Activated B cell treated with CpG ODN at 0.5 μM for 24 hours (primary cell): ENCODE data around the gene SAMD13. TPM values are rescaled to one million over a fixed set of nuclear protein-coding genes. Genes with fewer than 3 reads are reported as not detected.

ENCODE experiments used
- ATAC-seq: fragments of 200-7000 bp; cut with Tn5 transposase; one replicate; pipeline ENCODE4 v1.10.0; 2021; ENCODE audit warnings: low read depth, mild to moderate bottlenecking, moderate library complexity
- CTCF ChIA-PET: fragments of 350-600 bp; sonication (Branson Sonifier 250); formaldehyde crosslinking; loops from one replicate; lab custom pipeline; 2021; ENCODE audit warnings: antibody characterized with exemption; lab: Charles Lee
- POLR2A ChIA-PET: fragments of 350-600 bp; sonication (Branson Sonifier 250); formaldehyde crosslinking; loops from one replicate; lab custom pipeline; 2021; ENCODE audit warnings: antibody characterized with exemption; lab: Charles Lee
- DNase-seq: peaks from one replicate; pipeline ENCODE4 v3.0.0; 2022
- H3K27ac Mint-ChIP-seq: one replicate; pipeline ENCODE4 v1.8.0; 2020; ENCODE audit warnings: mixed read lengths
- H3K27me3 Mint-ChIP-seq: one replicate; pipeline ENCODE4 v1.8.0; 2021; ENCODE audit warnings: mixed read lengths
- H3K36me3 Mint-ChIP-seq: one replicate; pipeline ENCODE4 v1.8.0; 2021; ENCODE audit warnings: low read depth, mixed read lengths
- H3K4me1 Mint-ChIP-seq: one replicate; pipeline ENCODE4 v1.8.0; 2021; ENCODE audit warnings: mixed read lengths
- H3K4me3 Mint-ChIP-seq: one replicate; pipeline ENCODE4 v1.8.0; 2020; ENCODE audit warnings: mild to moderate bottlenecking, mixed read lengths
- H3K9me3 Mint-ChIP-seq: one replicate; pipeline ENCODE4 v1.8.0; 2020; ENCODE audit warnings: mixed read lengths
- CTCF ChIP-seq: fragments of 200-600 bp; IDR thresholded peaks from one replicate; pipeline ENCODE4 v1.8.0; 2022; ENCODE audit warnings: antibody characterized with exemption, mild to moderate bottlenecking
- intact Hi-C: fragments of 100-400 bp; cut with micrococcal nuclease; formaldehyde crosslinking; loops from one replicate; pipeline ENCODE4 v1.15.1; 2024
- total RNA-seq: library from RNA; stranded (reverse); gene quantifications from 2 replicates; pipeline ENCODE4 v1.2.3, GENCODE V29; 2022

The SAMD13 gene
- total RNA-seq, 1 donor from 2014 or later = 0.18 TPM

- H3K4me1 Mint-ChIP-seq = peaks cover 4% of the 10 kb centered on the region
- H3K36me3 Mint-ChIP-seq = no peaks in the 10 kb centered on the region
- intact Hi-C loops = loop anchor here (1.0 to 5.0 kb wide), 2 partner anchors 85 to 246 kb away; partner anchors contain the start of gene SAMD13
- no peak overlapping the region for H3K4me3 Mint-ChIP-seq
- ChIA-PET POLR2A (no interaction called here), CTCF (no interaction called here)
- DNase-seq (no peak), ATAC-seq (no peak)
- no peak for TF ChIP-seq CTCF
- no peaks in the 10 kb centered on the region for H3K9me3 Mint-ChIP-seq
- H3K27me3 Mint-ChIP-seq = peaks cover 8% of the 10 kb centered on the region
- H3K27ac Mint-ChIP-seq = no peak overlapping the region
These were observed 85.4 kb downstream of the SAMD13 start for GRCh38 chr1:84386716-84387479.

GRCh38 chr1:84387480-84388163, 86.1 kb downstream of the SAMD13 start:
- intact Hi-C loops = loop anchor here (1.0 to 5.0 kb wide), 2 partner anchors 85 to 246 kb away; partner anchors contain the start of gene SAMD13
- Mint-ChIP-seq H3K4me3 (no peak overlapping the region), H3K9me3 (no peaks in the 10 kb centered on the region), H3K36me3 (no peaks in the 10 kb centered on the region), H3K4me1 (peaks cover 4% of the 10 kb centered on the region), H3K27ac (no peak overlapping the region), H3K27me3 (peaks cover 5% of the 10 kb centered on the region)
- DNase-seq (no peak), ATAC-seq (no peak)
- no peak for TF ChIP-seq CTCF
- POLR2A ChIA-PET = no interaction called here
- CTCF ChIA-PET = interaction anchor here (0.8 kb wide), 1 partner anchor 246 kb away, joined by 4 read pairs; no protein-coding TSS in a partner anchor

- CTCF ChIA-PET = no interaction called here
- H3K27me3 Mint-ChIP-seq = peaks cover 4% of the 10 kb centered on the region
- H3K9me3 Mint-ChIP-seq = no peaks in the 10 kb centered on the region
- no peak overlapping the region for H3K27ac Mint-ChIP-seq
- no peak for DNase-seq
- intact Hi-C loops = no loop called here
- POLR2A ChIA-PET = no interaction called here
- H3K4me1 Mint-ChIP-seq = peaks cover 4% of the 10 kb centered on the region
- no peak for ATAC-seq
- H3K4me3 Mint-ChIP-seq = no peak overlapping the region
- H3K36me3 Mint-ChIP-seq = no peaks in the 10 kb centered on the region
- TF ChIP-seq CTCF = no peak
These were observed 88.7 kb downstream of the SAMD13 start for GRCh38 chr1:84390226-84390625.

GRCh38 chr1:84398175-84399155, 97.0 kb downstream of the SAMD13 start, which contains the start of gene DNASE2B:
DNASE2B (plus strand) TSS chr1:84398484; CDS start chr1:84398565, 81 bp downstream.
- POLR2A ChIA-PET = no interaction called here
- no peaks in the 10 kb centered on the region for H3K4me1 Mint-ChIP-seq
- no peaks in the 10 kb centered on the region for H3K36me3 Mint-ChIP-seq
- no peak within 1 kb of the TSS for H3K27ac Mint-ChIP-seq
- no peak for DNase-seq
- no peak for TF ChIP-seq CTCF
- CTCF ChIA-PET = no interaction called here
- intact Hi-C loops = no loop called here
- H3K4me3 Mint-ChIP-seq = no peak within 1 kb of the TSS
- no peak for ATAC-seq
- H3K9me3 Mint-ChIP-seq = no peaks in the 10 kb centered on the region
- peaks cover 4% of the 10 kb centered on the region for H3K27me3 Mint-ChIP-seq

Other genes starting within 250 kb of the SAMD13 start
- gene PRKACB, start 157.4 kb upstream of the SAMD13 start, total RNA-seq = 30.0 and 33.0 TPM in 2 replicates
- gene DNASE2B, start 96.8 kb downstream of the SAMD13 start, total RNA-seq = not detected in 2 replicates
- gene RPF1, start 177.6 kb downstream of the SAMD13 start, total RNA-seq = 42.8 and 46.3 TPM in 2 replicates
- 4.6 and 4.7 TPM in 2 replicates for gene SPATA1, start 204.7 kb downstream of the SAMD13 start, total RNA-seq
- 57.0 and 63.5 TPM in 2 replicates for gene GNG5, start 204.9 kb downstream of the SAMD13 start, total RNA-seq